Fibroblast of mammary gland (primary cell): ENCODE data around the gene FGF14.
A peak's percentile ranks its signal among the peaks of the same experiment; 100 is the strongest.
"Not testable (repeated sequence)": the region's sequence is repeated elsewhere in the genome, so short reads cannot be mapped to it uniquely, and the experiment has no call there.

Experiments
- DNase-seq: peaks from one replicate; pipeline ENCODE4 v3.0.0-alpha.2; 2010; ENCODE audit warnings: low read depth
- H3K4me3 ChIP-seq: 2 replicates; pipeline ENCODE4 v1.5.1; 2011; ENCODE audit warnings: low read depth, mild to moderate bottlenecking, low read length, moderate library complexity; ENCODE audit not compliant: control insufficient read depth
- CTCF ChIP-seq: conservative IDR thresholded peaks from 2 replicates; pipeline ENCODE4 v1.5.1; 2011; ENCODE audit warnings: low read depth, low read length, inconsistent platforms; ENCODE audit not compliant: control insufficient read depth, insufficient read depth

Gene FGF14

GRCh38 chr13:101846249-101846648, 555.6 kb downstream of the FGF14 start:
- no peak for TF ChIP-seq CTCF
- DNase-seq = peak; percentile 1
- H3K4me3 ChIP-seq = no peak overlapping the region

GRCh38 chr13:101845245-101846020, 556.4 kb downstream of the FGF14 start:
- no peak for TF ChIP-seq CTCF
- no peak overlapping the region for H3K4me3 ChIP-seq
- DNase-seq = peak; percentile 1

GRCh38 chr13:101841698-101842097, 560.1 kb downstream of the FGF14 start:
- no peak overlapping the region for H3K4me3 ChIP-seq
- no peak for DNase-seq
- TF ChIP-seq CTCF = no peak

- H3K4me3 ChIP-seq = no peak overlapping the region
- no peak for TF ChIP-seq CTCF
- DNase-seq = peak; percentile 7
These were observed 563.5 kb downstream of the FGF14 start for GRCh38 chr13:101838323-101838722.

- H3K4me3 ChIP-seq, DNase-seq: not testable (repeated sequence)
These were observed 564.1 kb downstream of the FGF14 start for GRCh38 chr13:101837778-101838177.

GRCh38 chr13:101837288-101837687, 564.6 kb downstream of the FGF14 start:
- TF ChIP-seq CTCF = no peak
- H3K4me3 ChIP-seq = no peak overlapping the region
- no peak for DNase-seq

GRCh38 chr13:101835920-101836319, 565.9 kb downstream of the FGF14 start:
- no peak for DNase-seq
- H3K4me3 ChIP-seq = no peak overlapping the region
- TF ChIP-seq CTCF = no peak
